Uterus (tissue), 4 donors: Measurements from ENCODE around the gene DCLK2. TPM values are rescaled to one million over a fixed set of nuclear protein-coding genes. Genes with fewer than 3 reads are reported as not detected.
A peak's percentile ranks its signal among the peaks of the same experiment; 100 is the strongest.

ENCODE experiments used
- DNase-seq, 2 donors: peaks; one replicate each; pipeline ENCODE4 v3.0.0-alpha.2; 2019 to 2020
- H3K27ac ChIP-seq, 2 donors: fragments of 200-600 bp; sonication (generic); 1 replicate in 1 of 2; 2 replicates in 1 of 2; pipeline ENCODE4 v1.5.1; 2016 to 2018
- H3K27me3 ChIP-seq, 2 donors: fragments of 200-600 bp; sonication (generic); one replicate each; pipeline ENCODE4 v1.5.1; 2018 to 2019; ENCODE audit warnings: control low read depth in 1 of 2
- H3K36me3 ChIP-seq, 2 donors: fragments of 200-600 bp; sonication (generic); one replicate each; pipeline ENCODE4 v1.5.1; 2019; ENCODE audit warnings: control low read depth in 1 of 2
- H3K4me1 ChIP-seq, 2 donors: fragments of 200-600 bp; sonication (generic); one replicate each; pipeline ENCODE4 v1.5.1; 2018 to 2019; ENCODE audit warnings: control low read depth in 1 of 2
- H3K4me3 ChIP-seq, 2 donors: fragments of 200-600 bp; sonication (generic); 1 replicate in 1 of 2; 2 replicates in 1 of 2; pipeline ENCODE4 v1.5.1; 2018 to 2019; ENCODE audit warnings: mild to moderate bottlenecking in 1 of 2
- H3K9me3 ChIP-seq, 2 donors: fragments of 200-600 bp; sonication (generic); one replicate each; pipeline ENCODE4 v1.5.1; 2019; ENCODE audit warnings: control low read depth in 1 of 2
- CTCF ChIP-seq, 4 experiments: fragments of 200-600 bp in 2 of 4; fragments of 450-650 bp in 2 of 4; sonication (generic) in 2 of 4; IDR thresholded peaks; one replicate each; pipeline ENCODE4 v1.5.1; 2016 to 2019; ENCODE audit warnings: antibody characterized with exemption in 4 of 4, mild to moderate bottlenecking in 2 of 4, moderate library complexity in 1 of 4
- POLR2A ChIP-seq, 2 donors: fragments of 450-650 bp; IDR thresholded peaks; one replicate each; pipeline ENCODE4 v1.6.1; 2016; ENCODE audit warnings: antibody characterized with exemption in 2 of 2, mild to moderate bottlenecking in 1 of 2, moderate library complexity in 1 of 2
- intact Hi-C: fragments of 100-400 bp; cut with DNase I; formaldehyde crosslinking; loops from one replicate; pipeline ENCODE4 v1.15.1; 2023; ENCODE audit warnings: low total_unique reads
- total RNA-seq, 4 donors: library from RNA; depleted of rRNA in 3 of 4; stranded (reverse); fragments of >200 nt in 3 of 4; gene quantifications; one replicate each; pipeline versions ENCODE4 v1.1.0 to v1.2.4, GENCODE V29; 2014 to 2023
- donor health status: DM: yes; HTN: yes; CAD: no.

The DCLK2 gene
- total RNA-seq, 4 donors from 2014 or later = 0.29 to 27.5 (median 10.1) TPM

DNA sequence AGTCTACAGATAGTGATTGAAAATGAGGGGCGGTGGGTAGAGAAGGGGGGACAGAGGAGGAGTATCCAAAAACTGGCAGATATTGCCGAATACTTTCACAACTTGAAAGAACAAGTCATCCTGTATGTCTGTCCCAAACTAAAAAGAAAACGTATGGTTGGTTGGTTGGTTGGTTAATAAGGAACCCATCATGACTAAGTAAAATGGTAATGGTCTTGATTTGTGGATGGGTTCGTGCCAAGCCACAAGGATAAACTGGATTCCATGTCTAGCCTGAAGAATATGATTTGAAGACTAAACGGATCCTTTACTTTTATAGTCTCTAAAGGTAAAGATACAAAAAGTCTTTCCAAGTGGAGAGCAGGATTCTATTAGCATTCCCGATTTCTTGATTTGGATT is 208.4 kb downstream of the DCLK2 start:
- TF ChIP-seq CTCF (IDR thresholded peaks at IDR 0.05) = no peak
- TF ChIP-seq POLR2A (IDR thresholded peaks at IDR 0.05) = no peak
- Histone ChIP-seq H3K27ac (no peak overlapping the region), H3K4me3 (no peak overlapping the region), H3K27me3 (no peaks in the 10 kb centered on the region), H3K36me3 (no peaks in the 10 kb centered on the region), H3K9me3 (no peaks in the 10 kb centered on the region), H3K4me1 (no peaks in the 10 kb centered on the region)
- intact Hi-C loops = no loop called here
- no peak for DNase-seq

DNA sequence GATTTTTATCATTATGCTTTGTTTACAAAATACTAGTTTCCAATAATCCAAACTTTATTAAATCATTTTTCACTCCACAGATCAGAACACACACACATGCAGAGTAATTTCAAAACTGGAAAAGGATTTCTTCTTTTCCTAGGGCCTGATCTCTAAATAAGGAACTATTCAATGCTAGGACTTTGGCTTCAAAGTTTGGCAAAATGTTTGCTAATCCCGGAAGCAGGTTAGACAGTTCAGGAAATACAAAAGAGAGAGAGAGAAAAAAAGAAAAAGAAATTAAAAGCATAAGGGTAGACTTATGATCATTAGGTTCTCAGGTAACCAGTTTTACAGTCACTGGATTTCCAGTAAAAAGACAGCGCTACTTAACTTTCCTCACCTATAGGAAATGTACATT is 211.0 kb downstream of the DCLK2 start:
- no peak overlapping the region for H3K27ac ChIP-seq
- no peaks in the 10 kb centered on the region for H3K36me3 ChIP-seq
- H3K4me3 ChIP-seq = no peak overlapping the region
- no peak for DNase-seq
- no peaks in the 10 kb centered on the region for H3K4me1 ChIP-seq
- H3K9me3 ChIP-seq = no peaks in the 10 kb centered on the region
- intact Hi-C loops = no loop called here
- H3K27me3 ChIP-seq = no peaks in the 10 kb centered on the region
- TF ChIP-seq CTCF (IDR thresholded peaks at IDR 0.05) (no peak), POLR2A (IDR thresholded peaks at IDR 0.05) (no peak)

DNA sequence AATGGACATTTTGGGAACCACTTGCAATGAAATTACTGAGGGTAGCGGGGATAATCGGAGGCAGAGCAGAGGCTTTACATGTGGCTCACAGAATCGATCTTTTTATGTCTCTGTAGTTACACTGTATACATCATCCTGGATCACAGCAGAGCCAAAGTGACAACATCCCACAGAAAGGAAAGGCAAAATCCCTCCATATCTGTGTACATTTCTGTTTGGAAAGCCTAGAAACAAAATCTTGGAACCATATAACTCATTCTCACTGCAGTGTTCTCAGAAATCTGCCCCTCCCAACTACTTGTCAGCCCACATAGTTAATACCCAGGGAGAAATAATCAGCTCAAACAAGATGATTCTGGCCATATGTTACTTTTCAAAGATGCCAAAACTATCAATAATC is 211.6 kb downstream of the DCLK2 start:
- intact Hi-C loops = no loop called here

GRCh38 chr4:150297861-150298474 is 219.7 kb downstream of the DCLK2 start:
- Histone ChIP-seq H3K36me3 (no peaks in the 10 kb centered on the region), H3K27ac (no peak overlapping the region), H3K9me3 (no peaks in the 10 kb centered on the region), H3K27me3 (no peaks in the 10 kb centered on the region), H3K4me3 (no peak overlapping the region), H3K4me1 (no peaks in the 10 kb centered on the region)
- no peak for TF ChIP-seq POLR2A (IDR thresholded peaks at IDR 0.05)
- TF ChIP-seq CTCF (IDR thresholded peaks at IDR 0.05) = peak; percentile 32 to 51 (median 42)
- intact Hi-C loops = no loop called here
- DNase-seq = peak in 1 of 2 donors; percentile 26

More for the DNA sequence above, 211.6 kb downstream of the DCLK2 start:
- DNase-seq = no peak
- Histone ChIP-seq H3K4me1 (no peaks in the 10 kb centered on the region), H3K4me3 (no peak overlapping the region), H3K27me3 (no peaks in the 10 kb centered on the region), H3K36me3 (no peaks in the 10 kb centered on the region), H3K27ac (no peak overlapping the region), H3K9me3 (no peaks in the 10 kb centered on the region)
- TF ChIP-seq POLR2A (IDR thresholded peaks at IDR 0.05) (no peak), CTCF (IDR thresholded peaks at IDR 0.05) (no peak)

GRCh38 chr4:150299816-150300215 is 221.6 kb downstream of the DCLK2 start:
- DNase-seq = no peak
- Histone ChIP-seq H3K4me1 (no peaks in the 10 kb centered on the region), H3K4me3 (no peak overlapping the region), H3K9me3 (no peaks in the 10 kb centered on the region), H3K27ac (no peak overlapping the region), H3K36me3 (no peaks in the 10 kb centered on the region), H3K27me3 (no peaks in the 10 kb centered on the region)
- intact Hi-C loops = no loop called here
- no peak for TF ChIP-seq CTCF (IDR thresholded peaks at IDR 0.05)
- TF ChIP-seq POLR2A (IDR thresholded peaks at IDR 0.05) = no peak
